Measurements from ENCODE around the gene SERPINE1.
"Not testable (repeated sequence)": the region's sequence is repeated elsewhere in the genome, so short reads cannot be mapped to it uniquely, and the experiment has no call there.

The SERPINE1 gene

DNA sequence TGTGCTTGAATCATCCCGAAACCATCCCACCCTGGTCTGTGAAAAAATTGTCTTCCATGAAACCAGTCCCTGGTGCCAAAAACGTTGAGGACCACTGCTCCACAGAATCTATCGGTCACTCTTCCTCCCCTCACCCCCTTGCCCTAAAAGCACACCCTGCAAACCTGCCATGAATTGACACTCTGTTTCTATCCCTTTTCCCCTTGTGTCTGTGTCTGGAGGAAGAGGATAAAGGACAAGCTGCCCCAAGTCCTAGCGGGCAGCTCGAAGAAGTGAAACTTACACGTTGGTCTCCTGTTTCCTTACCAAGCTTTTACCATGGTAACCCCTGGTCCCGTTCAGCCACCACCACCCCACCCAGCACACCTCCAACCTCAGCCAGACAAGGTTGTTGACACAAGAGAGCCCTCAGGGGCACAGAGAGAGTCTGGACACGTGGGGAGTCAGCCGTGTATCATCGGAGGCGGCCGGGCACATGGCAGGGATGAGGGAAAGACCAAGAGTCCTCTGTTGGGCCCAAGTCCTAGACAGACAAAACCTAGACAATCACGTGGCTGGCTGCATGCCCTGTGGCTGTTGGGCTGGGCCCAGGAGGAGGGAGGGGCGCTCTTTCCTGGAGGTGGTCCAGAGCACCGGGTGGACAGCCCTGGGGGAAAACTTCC, 784 bp upstream of the SERPINE1 start:
- no peak for DNase-seq

- no peak for DNase-seq
These were observed 646 bp downstream of the SERPINE1 start for GRCh38 chr7:101127460-101128039.

DNA sequence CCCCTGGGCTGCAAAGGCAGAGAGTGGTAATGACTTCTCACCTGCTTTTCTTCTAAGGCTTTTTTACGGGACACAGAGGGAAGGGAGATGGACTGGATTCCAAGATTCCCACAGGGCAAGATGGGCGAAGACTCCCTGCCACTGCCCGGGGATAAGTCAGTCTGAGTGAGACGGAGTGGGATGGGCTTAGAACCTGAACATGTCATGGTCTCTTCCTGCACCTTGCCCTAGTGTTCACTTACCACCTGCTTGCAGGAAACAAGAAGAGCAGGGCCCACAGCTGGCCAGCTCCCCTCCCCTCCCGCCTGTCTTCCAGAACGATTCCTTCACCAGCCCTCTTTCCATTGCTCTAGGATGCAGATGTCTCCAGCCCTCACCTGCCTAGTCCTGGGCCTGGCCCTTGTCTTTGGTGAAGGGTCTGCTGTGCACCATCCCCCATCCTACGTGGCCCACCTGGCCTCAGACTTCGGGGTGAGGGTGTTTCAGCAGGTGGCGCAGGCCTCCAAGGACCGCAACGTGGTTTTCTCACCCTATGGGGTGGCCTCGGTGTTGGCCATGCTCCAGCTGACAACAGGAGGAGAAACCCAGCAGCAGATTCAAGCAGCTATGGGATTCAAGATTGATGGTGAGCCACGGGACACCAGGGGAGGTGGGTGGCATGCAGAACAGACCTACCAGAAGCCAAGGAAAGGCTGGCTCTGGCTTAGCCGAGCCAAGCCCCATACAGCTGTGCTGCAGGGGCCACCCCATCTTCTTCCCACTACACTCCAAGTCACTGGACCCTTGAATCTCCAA, 1.3 kb downstream of the SERPINE1 start:
- no peak for DNase-seq

- DNase-seq = no peak
These were observed 2.8 kb downstream of the SERPINE1 start for GRCh38 chr7:101129603-101130117.

DNA sequence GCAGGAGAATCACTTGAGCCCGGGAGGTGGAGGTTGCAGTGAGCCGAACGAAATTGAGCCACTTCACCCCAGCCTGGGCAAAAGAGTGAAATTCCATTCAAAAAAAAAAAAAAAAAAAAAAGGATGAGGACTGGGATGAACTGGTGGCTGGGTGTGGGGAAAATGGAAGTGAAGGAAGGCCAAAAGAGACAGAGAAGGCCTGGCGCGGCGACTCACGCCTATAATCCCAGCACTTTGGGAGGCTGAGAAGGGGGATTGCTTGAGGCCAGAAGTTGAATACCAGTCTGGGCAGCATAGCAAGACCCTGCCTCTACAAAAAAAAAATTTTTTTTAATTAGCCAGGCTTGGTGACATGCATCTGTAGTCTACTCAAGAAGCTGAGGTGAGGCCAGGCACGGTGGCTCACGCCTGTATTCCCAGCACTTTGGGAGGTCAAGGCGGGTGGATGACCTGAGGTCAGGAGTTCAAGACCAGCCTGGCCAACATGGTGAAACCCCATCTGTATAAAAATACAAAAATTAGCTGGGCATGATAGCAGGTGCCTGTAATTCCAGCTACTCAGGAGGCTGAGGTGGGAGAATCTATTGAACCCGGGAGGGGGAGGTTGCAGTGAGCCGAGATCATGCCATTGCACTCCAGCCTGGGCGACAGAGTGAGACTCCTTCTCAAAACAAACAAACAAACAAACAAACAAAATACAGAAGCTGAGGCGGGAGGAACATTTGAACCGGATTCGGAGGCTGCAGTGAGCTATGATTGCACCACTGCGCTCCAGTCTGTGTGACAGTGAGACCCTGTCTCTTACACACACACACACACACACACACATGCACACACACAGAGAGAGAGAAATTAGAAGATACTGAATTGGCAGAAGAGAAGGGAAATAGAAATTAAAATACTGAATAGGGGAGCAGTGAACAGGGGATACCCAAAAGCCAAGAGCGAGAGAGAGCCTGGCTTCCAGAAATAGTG, 6.0 kb downstream of the SERPINE1 start:
- DNase-seq = not testable (repeated sequence)

DNA sequence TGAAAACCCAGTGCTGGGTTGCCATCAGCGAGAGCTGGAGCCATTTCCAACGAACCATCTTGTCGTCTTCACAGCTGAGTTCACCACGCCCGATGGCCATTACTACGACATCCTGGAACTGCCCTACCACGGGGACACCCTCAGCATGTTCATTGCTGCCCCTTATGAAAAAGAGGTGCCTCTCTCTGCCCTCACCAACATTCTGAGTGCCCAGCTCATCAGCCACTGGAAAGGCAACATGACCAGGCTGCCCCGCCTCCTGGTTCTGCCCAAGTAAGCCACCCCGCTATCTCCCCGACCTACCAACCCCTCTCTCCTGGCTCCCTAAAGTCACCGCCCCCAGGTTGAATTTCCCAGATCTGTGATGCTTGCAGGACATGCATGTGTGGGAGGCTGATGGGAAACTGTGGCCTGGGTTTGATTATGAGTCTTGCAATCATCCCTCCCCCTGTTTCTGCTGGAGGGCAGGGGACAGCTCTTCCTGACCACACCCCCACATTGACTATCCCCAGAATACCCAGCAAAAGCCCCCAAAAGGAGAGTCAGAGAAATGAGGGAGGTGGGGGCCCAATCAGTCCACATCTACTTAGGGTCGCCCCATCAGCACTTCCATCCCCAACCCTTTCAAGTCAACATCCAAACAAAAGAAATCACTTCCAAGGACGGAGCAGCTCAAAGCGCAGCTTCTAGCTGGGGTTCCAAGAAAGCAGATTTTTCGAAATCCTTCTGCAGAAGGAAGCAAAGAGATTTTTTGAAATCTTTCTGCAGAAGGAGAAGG, 6.9 kb downstream of the SERPINE1 start:
- DNase-seq = no peak

- no peak for DNase-seq
These were observed 7.6 kb downstream of the SERPINE1 start for GRCh38 chr7:101134399-101134980.

DNA sequence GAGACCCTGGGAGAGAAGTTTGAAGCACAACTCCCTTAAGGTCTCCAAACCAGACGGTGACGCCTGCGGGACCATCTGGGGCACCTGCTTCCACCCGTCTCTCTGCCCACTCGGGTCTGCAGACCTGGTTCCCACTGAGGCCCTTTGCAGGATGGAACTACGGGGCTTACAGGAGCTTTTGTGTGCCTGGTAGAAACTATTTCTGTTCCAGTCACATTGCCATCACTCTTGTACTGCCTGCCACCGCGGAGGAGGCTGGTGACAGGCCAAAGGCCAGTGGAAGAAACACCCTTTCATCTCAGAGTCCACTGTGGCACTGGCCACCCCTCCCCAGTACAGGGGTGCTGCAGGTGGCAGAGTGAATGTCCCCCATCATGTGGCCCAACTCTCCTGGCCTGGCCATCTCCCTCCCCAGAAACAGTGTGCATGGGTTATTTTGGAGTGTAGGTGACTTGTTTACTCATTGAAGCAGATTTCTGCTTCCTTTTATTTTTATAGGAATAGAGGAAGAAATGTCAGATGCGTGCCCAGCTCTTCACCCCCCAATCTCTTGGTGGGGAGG, 10.8 kb downstream of the SERPINE1 start:
- no peak for DNase-seq

GRCh38 chr7:101138213-101138870, 11.4 kb downstream of the SERPINE1 start:
- peak; percentile 91 for DNase-seq

- no peak for DNase-seq
These were observed 13.4 kb downstream of the SERPINE1 start for GRCh38 chr7:101140339-101140699.

- DNase-seq = no peak
These were observed 14.0 kb downstream of the SERPINE1 start for GRCh38 chr7:101140746-101141382.

DNA sequence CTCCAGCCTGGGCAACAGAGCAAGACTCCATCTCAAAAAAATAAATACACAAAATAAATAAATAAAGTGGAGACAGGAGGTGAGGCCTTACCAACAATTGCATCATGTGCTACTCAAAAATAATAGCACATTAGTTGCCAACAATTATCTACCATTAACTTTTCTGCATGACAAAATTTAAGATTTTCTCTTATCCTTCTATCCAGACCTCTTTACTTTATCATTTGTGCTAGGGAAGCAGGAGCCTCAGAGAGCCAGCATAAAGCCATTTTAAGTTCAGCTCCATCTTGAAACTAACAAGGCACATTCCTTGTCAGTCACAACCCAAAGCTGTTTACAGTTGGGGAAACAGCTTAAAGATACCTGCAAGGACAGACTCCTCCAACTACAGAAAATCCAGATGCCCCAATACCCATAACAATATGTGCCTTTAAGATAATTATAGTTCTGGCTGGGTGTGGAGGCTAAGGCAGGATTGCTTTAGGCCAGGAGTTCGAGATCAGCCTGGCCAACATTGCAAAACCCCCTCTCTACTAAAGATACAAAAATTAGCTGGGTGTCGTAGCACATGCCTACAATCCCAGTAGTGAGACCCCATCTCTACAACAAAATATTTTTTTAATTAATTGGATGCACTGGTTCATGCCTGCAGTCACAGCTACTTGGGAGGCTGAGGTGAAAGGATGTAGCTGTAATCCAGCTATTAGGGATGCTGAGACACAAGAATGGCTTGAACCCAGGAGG, 25.2 kb downstream of the SERPINE1 start:
- no peak for DNase-seq

DNA sequence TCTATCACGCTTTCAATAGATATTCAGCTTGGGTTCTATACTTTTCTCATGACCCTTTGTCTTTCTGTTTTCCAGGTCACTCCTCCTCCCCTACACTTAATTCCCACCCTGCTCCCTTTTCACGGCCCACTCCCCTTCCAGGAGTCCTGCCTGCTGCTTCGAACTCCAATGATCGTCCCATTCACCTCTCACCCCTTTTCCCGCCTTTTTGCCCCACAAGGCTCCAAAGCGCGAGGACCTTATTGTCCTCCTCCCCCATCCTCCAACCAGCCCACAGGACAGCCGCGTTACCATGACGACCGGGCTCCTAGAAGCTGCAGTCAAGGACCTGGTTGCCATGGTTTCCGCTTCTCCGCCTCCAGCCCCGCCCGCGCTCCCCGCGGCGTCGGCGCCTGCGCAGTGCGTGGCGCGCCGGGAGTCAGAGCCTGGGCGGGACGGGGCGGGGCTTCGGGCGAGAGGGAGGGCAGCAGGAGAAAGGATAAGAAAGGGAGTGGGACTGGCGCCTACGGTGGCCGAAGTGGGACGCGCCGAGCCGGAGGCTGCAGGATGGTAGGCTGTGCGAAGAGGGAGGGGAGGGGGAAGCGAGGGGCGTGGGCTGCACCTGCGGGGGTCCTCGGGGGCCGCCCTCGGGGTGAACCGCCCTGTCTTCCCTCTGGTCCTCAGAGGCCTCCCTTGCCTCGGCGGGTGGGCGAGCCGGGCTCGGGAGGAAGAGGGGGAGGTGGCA, 27.2 kb downstream of the SERPINE1 start, which contains the start of gene AP1S1:
AP1S1 (plus strand) TSS at position 508 of the 724 bp plus-strand sequence; CDS start at position 547, 39 bp downstream.
- peak; percentile 96 for DNase-seq

- DNase-seq = no peak
These were observed 27.8 kb downstream of the SERPINE1 start for GRCh38 chr7:101154693-101155102.

GRCh38 chr7:101155303-101155702, 28.4 kb downstream of the SERPINE1 start:
- no peak for DNase-seq

DNA sequence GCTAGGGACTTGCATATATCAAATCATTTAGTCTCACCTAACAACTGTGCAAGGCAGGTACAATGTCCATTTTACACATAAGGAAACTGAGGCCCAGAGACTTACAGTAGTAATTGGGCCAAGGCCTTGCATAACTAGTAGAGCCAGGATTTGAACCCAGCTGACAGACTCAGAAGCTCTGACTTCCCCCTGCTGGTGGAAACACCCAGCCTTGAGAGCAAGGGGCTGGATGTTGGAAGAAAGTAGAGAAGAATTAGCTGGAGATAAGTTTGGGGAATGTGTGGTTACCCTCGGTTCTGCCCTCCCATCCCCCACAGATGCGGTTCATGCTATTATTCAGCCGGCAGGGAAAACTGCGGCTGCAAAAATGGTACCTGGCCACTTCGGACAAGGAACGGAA, 29.4 kb downstream of the SERPINE1 start:
- no peak for DNase-seq

GRCh38 chr7:101156866-101157589, 30.1 kb downstream of the SERPINE1 start:
- DNase-seq = no peak
